CD4-positive, alpha-beta T cell treated with Interleukin-15 for 1 hour (primary cell): Measurements from ENCODE around the gene EMD.

Experiments
- DNase-seq: peaks from one replicate; pipeline ENCODE4 v3.0.0-alpha.2; 2020

Gene EMD

GRCh38 chrX:154426916-154427770 lies 48.0 kb downstream of the EMD start:
- no peak for DNase-seq

- DNase-seq = peak; percentile 90
Measured at GRCh38 chrX:154428176-154429171, 49.4 kb downstream of the EMD start, which contains the start of gene ATP6AP1. Gene ATP6AP1 (plus strand): TSS chrX:154428677. CDS start chrX:154428693, 16 bp downstream.

- no peak for DNase-seq
Measured at GRCh38 chrX:154429711-154430110, 50.6 kb downstream of the EMD start.

GRCh38 chrX:154430479-154430878 lies 51.4 kb downstream of the EMD start:
- no peak for DNase-seq

GRCh38 chrX:154430916-154431315 lies 51.8 kb downstream of the EMD start:
- DNase-seq = peak; percentile 55
